Thyroid gland (tissue), 4 donors: ENCODE data around the gene SEC24D. TPM values are rescaled to one million over a fixed set of nuclear protein-coding genes. Genes with fewer than 3 reads are reported as not detected.

Experiments
- DNase-seq, 2 donors: peaks; one replicate each; pipeline ENCODE4 v3.0.0-alpha.2; 2019
- H3K27ac ChIP-seq, 3 donors: fragments of 200-600 bp; sonication (generic); 1 replicate in 2 of 3; 2 replicates in 1 of 3; pipeline ENCODE4 v1.5.1; 2016 to 2019; ENCODE audit warnings: mild to moderate bottlenecking in 1 of 3, moderate library complexity in 1 of 3
- H3K27me3 ChIP-seq: fragments of 200-600 bp; sonication (generic); one replicate; pipeline ENCODE4 v1.5.1; 2019
- H3K36me3 ChIP-seq, 2 donors: fragments of 200-600 bp; sonication (generic); one replicate each; pipeline ENCODE4 v1.5.1; 2016 to 2019
- H3K4me1 ChIP-seq, 2 donors: fragments of 200-600 bp; sonication (generic); one replicate each; pipeline ENCODE4 v1.5.1; 2017 to 2019
- H3K4me3 ChIP-seq, 3 donors: fragments of 200-600 bp; sonication (generic); replicated peaks in 1 of 3; 1 replicate in 2 of 3; 2 replicates in 1 of 3; pipeline ENCODE4 v1.5.1; 2016; ENCODE audit warnings: mild to moderate bottlenecking in 1 of 3
- H3K9me3 ChIP-seq: fragments of 200-600 bp; sonication (generic); one replicate; pipeline ENCODE4 v1.5.1; 2017
- POLR2A ChIP-seq, 2 donors: fragments of 450-650 bp; IDR thresholded peaks; one replicate each; pipeline ENCODE4 v1.6.1; 2017; ENCODE audit warnings: antibody characterized with exemption in 2 of 2, mild to moderate bottlenecking in 2 of 2, moderate library complexity in 1 of 2
- WGBS, 2 donors: methylation state at CpG; one replicate each; pipeline ENCODE4 v1.1.5; 2017; 5-methylcytosine and 5-hydroxymethylcytosine counted together
- intact Hi-C: fragments of 100-400 bp; cut with DNase I; formaldehyde crosslinking; loops from one replicate; pipeline ENCODE4 v1.15.1; 2023
- total RNA-seq, 4 donors: library from RNA; depleted of rRNA; stranded (reverse); fragments of >200 nt; gene quantifications; one replicate each; pipeline ENCODE4 v1.2.3, GENCODE V29; 2016
- TF ChIP-seq, protein P1 (sequence below), 6 experiments: fragments of 200-600 bp in 3 of 6; fragments of 450-650 bp in 3 of 6; sonication (generic) in 3 of 6; IDR thresholded peaks; one replicate each; pipeline ENCODE4 v1.5.1; 2016 to 2019; ENCODE audit warnings: antibody characterized with exemption in 6 of 6, mild to moderate bottlenecking in 2 of 6, inconsistent platforms in 1 of 6, moderate library complexity in 1 of 6

SEC24D gene
- total RNA-seq, 4 donors from 2014 or later, result 56.3 to 120 (median 80.4) TPM

DNA sequence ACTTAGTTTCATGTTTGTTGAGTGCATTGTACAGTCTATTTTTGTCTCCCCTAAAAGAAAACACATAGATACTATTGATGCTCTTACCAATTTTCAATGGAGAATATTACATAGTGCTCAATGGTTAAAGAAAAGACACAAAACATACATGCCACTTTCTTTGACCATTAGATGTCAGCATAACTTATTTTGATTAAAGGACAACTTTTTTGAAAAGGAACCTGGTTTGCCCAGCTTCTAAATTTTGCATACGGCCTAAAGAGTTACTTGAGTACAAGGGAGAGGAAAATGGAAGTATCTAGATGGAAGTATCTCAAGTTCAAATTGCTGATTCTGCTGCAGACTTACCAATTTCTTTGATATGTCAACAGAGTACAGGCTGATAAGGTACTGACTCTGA is 82.2 kb downstream of the SEC24D start:
- TF ChIP-seq, protein P1, sequence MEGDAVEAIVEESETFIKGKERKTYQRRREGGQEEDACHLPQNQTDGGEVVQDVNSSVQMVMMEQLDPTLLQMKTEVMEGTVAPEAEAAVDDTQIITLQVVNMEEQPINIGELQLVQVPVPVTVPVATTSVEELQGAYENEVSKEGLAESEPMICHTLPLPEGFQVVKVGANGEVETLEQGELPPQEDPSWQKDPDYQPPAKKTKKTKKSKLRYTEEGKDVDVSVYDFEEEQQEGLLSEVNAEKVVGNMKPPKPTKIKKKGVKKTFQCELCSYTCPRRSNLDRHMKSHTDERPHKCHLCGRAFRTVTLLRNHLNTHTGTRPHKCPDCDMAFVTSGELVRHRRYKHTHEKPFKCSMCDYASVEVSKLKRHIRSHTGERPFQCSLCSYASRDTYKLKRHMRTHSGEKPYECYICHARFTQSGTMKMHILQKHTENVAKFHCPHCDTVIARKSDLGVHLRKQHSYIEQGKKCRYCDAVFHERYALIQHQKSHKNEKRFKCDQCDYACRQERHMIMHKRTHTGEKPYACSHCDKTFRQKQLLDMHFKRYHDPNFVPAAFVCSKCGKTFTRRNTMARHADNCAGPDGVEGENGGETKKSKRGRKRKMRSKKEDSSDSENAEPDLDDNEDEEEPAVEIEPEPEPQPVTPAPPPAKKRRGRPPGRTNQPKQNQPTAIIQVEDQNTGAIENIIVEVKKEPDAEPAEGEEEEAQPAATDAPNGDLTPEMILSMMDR (IDR thresholded peaks at IDR 0.05), result no peak
- TF ChIP-seq POLR2A (IDR thresholded peaks at IDR 0.05), result no peak
- Histone ChIP-seq H3K36me3 (peaks cover 19 to 23% of the 10 kb centered on the region in 2 donors), H3K4me1 (no peaks in the 10 kb centered on the region), H3K9me3 (no peaks in the 10 kb centered on the region), H3K4me3 (no peak overlapping the region), H3K27ac (peak overlapping the region in 1 of 3 donors; percentile 11), H3K27me3 (no peaks in the 10 kb centered on the region)
- intact Hi-C loops, result no loop called here
- DNase-seq, result no peak
- WGBS, 2 donors, result 77 to 84% methylated on average over 1 of the region's 1 CpG

- Histone ChIP-seq H3K27me3 (no peaks in the 10 kb centered on the region), H3K36me3 (peaks cover 19 to 23% of the 10 kb centered on the region in 2 donors), H3K9me3 (no peaks in the 10 kb centered on the region), H3K4me1 (no peaks in the 10 kb centered on the region), H3K4me3 (no peak overlapping the region), H3K27ac (no peak overlapping the region)
- no peak for DNase-seq
- intact Hi-C loops, result no loop called here
- TF ChIP-seq POLR2A (IDR thresholded peaks at IDR 0.05), result no peak
- TF ChIP-seq, protein P1 (IDR thresholded peaks at IDR 0.05), result no peak
Measured at GRCh38 chr4:118753096-118753495, 82.8 kb downstream of the SEC24D start.

- Histone ChIP-seq H3K27me3 (no peaks in the 10 kb centered on the region), H3K9me3 (no peaks in the 10 kb centered on the region), H3K4me1 (no peaks in the 10 kb centered on the region), H3K27ac (no peak overlapping the region), H3K4me3 (no peak overlapping the region), H3K36me3 (peaks cover 19 to 23% of the 10 kb centered on the region in 2 donors)
- TF ChIP-seq, protein P1 (IDR thresholded peaks at IDR 0.05), result no peak
- TF ChIP-seq POLR2A (IDR thresholded peaks at IDR 0.05), result no peak
- no peak for DNase-seq
- WGBS, 2 donors, result 77 to 88% methylated on average over 2 of the region's 2 CpGs
- intact Hi-C loops, result no loop called here
Measured at GRCh38 chr4:118752551-118752950, 83.4 kb downstream of the SEC24D start.

DNA sequence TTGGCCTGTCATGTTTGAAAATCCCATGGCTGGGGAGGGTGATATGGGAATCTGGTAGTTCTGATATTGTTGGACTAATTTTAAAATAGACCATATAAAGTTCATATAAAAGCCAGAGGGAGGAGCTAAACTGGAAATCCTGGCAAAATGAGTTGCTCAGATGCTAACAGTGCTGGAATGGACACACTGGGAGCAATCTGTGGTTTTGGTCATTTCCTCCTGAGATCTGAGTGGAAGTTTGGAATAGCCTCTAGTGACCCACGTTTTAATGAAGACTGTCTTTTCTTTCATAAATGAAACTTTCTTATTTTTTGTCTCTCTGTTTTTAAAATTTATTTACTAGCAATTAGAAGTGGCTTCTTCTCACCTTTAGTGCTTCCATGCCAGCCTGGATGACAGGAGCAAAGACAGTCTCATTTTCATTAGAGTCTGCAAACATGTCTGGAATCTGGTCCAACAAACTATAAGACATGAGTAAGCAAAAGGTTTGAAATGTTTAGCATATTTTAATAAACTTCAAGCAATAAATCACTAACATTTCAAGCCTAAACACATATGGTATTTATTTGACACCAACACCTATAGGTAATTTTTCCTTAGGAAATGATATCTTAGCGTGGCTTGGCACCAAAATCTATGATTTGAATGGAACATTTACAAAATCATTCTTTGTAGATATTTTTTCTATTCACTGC is 84.2 kb downstream of the SEC24D start:
- 75 to 84% methylated on average over 2 of the region's 2 CpGs for WGBS, 2 donors
- Histone ChIP-seq H3K9me3 (no peaks in the 10 kb centered on the region), H3K27me3 (no peaks in the 10 kb centered on the region), H3K4me3 (no peak overlapping the region), H3K4me1 (no peaks in the 10 kb centered on the region), H3K27ac (peak overlapping the region in 1 of 3 donors; percentile 21), H3K36me3 (peaks cover 13 to 16% of the 10 kb centered on the region in 2 donors)
- intact Hi-C loops, result no loop called here
- no peak for DNase-seq
- TF ChIP-seq, protein P1 (IDR thresholded peaks at IDR 0.05), result no peak
- no peak for TF ChIP-seq POLR2A (IDR thresholded peaks at IDR 0.05)

DNA sequence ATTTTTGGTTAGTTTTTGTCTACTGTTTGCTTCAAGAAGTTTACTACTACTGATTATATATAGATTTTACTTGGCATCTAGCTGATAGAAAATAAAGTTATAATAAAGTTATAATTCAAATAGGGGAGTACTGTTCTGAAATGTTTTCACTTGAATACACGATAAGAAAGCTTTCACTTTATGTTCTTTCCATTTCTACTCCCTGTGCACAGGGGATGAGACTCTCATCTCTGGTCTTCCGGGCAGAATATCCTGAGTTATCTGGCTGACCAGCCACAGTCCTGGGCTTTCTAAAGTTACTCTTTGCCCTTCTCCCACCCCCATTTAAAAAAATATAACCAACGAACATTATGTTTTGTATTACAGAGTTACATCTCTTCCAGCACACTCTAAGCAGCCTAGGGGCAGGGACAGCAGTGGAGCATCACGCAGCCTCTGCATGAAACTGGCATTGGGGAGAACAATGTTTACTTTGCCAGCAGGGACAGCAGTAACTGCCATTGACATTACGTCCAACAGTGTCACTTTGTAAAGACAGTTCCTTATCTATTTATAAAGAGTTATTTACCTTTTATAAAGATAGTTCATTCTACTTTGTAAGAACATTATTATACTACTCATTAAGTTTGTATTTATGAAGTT is 86.5 kb downstream of the SEC24D start:
- Histone ChIP-seq H3K27ac (no peak overlapping the region), H3K4me1 (no peaks in the 10 kb centered on the region), H3K4me3 (no peak overlapping the region)

More for the DNA sequence above, 86.5 kb downstream of the SEC24D start:
- no peaks in the 10 kb centered on the region for H3K27me3 ChIP-seq
- 83 to 84% methylated on average over 5 of the region's 5 CpGs for WGBS, 2 donors
- intact Hi-C loops, result no loop called here
- H3K9me3 ChIP-seq, result no peaks in the 10 kb centered on the region
- no peak for TF ChIP-seq POLR2A (IDR thresholded peaks at IDR 0.05)
- TF ChIP-seq, protein P1 (IDR thresholded peaks at IDR 0.05), result no peak
- H3K36me3 ChIP-seq, result peaks cover 16 to 17% of the 10 kb centered on the region in 2 donors
- no peak for DNase-seq
